HG03196 (cell line): Measurements from ENCODE around the gene RPS19.

Source experiments
- ATAC-seq: cut with Tn5 transposase; IDR thresholded peaks from one replicate; pipeline ENCODE4 v1.9.1; 2021; ENCODE audit not compliant: unreplicated experiment

RPS19 gene

GRCh38 chr19:41897181-41897580, 37.1 kb downstream of the RPS19 start:
- no peak for ATAC-seq

GRCh38 chr19:41897820-41898219, 37.8 kb downstream of the RPS19 start:
- no peak for ATAC-seq

- no peak for ATAC-seq
These were observed 38.2 kb downstream of the RPS19 start for GRCh38 chr19:41898235-41898634.

GRCh38 chr19:41901707-41902360, 41.8 kb downstream of the RPS19 start:
- ATAC-seq = no peak

GRCh38 chr19:41902594-41902993, 42.5 kb downstream of the RPS19 start:
- ATAC-seq = no peak

GRCh38 chr19:41903193-41903953, 43.3 kb downstream of the RPS19 start:
- no peak for ATAC-seq

GRCh38 chr19:41904118-41904870, 44.2 kb downstream of the RPS19 start:
- ATAC-seq = no peak

- ATAC-seq = no peak
These were observed 45.4 kb downstream of the RPS19 start for GRCh38 chr19:41905273-41906002.

GRCh38 chr19:41906271-41906670, 46.2 kb downstream of the RPS19 start:
- no peak for ATAC-seq

- ATAC-seq = no peak
These were observed 47.0 kb downstream of the RPS19 start for GRCh38 chr19:41906916-41907680.

- no peak for ATAC-seq
These were observed 48.0 kb downstream of the RPS19 start for GRCh38 chr19:41907994-41908615.

GRCh38 chr19:41908724-41909464, 48.8 kb downstream of the RPS19 start:
- no peak for ATAC-seq

- ATAC-seq = no peak
These were observed 49.7 kb downstream of the RPS19 start for GRCh38 chr19:41909706-41910105.

GRCh38 chr19:41910240-41910991, 50.4 kb downstream of the RPS19 start:
- no peak for ATAC-seq

GRCh38 chr19:41910992-41911888, 51.2 kb downstream of the RPS19 start:
- ATAC-seq = no peak

- no peak for ATAC-seq
These were observed 52.1 kb downstream of the RPS19 start for GRCh38 chr19:41911889-41912731.
